CD4-positive, alpha-beta T cell treated with Interleukin-15 for 1 hour (primary cell): ENCODE results near the gene ZNF440.
"Not testable (repeated sequence)": the region's sequence is repeated elsewhere in the genome, so short reads cannot be mapped to it uniquely, and the experiment has no call there.

Source experiments
- DNase-seq: peaks from one replicate; pipeline ENCODE4 v3.0.0-alpha.2; 2020

Gene ZNF440

GRCh38 chr19:11814029-11814699, at the start of gene ZNF440:
Gene ZNF440, plus strand, starts transcription at chr19:11814273. Its CDS starts 175 bp downstream, at chr19:11814448.
- DNase-seq = peak; percentile 85

- peak; percentile 92 for DNase-seq
Measured at GRCh38 chr19:11766597-11767591, 47.2 kb upstream of the ZNF440 start, which contains the start of gene ZNF441. Gene ZNF441, plus strand, starts transcription at chr19:11767000. Its CDS starts 194 bp downstream, at chr19:11767194.

- DNase-seq = peak; percentile 18
Measured at GRCh38 chr19:11767633-11768133, 46.4 kb upstream of the ZNF440 start.

GRCh38 chr19:11769995-11770394, 44.1 kb upstream of the ZNF440 start:
- no peak for DNase-seq

GRCh38 chr19:11771520-11771919, 42.6 kb upstream of the ZNF440 start:
- DNase-seq = not testable (repeated sequence)

GRCh38 chr19:11776669-11777068, 37.4 kb upstream of the ZNF440 start:
- not testable (repeated sequence) for DNase-seq

GRCh38 chr19:11780431-11781020, 33.5 kb upstream of the ZNF440 start:
- no peak for DNase-seq

- DNase-seq = no peak
Measured at GRCh38 chr19:11781295-11782057, 32.6 kb upstream of the ZNF440 start.

GRCh38 chr19:11783767-11784166, 30.3 kb upstream of the ZNF440 start:
- DNase-seq = no peak

GRCh38 chr19:11784356-11784755, 29.7 kb upstream of the ZNF440 start:
- no peak for DNase-seq

GRCh38 chr19:11787536-11787935, 26.5 kb upstream of the ZNF440 start:
- DNase-seq = no peak

- no peak for DNase-seq
Measured at GRCh38 chr19:11792942-11793341, 21.1 kb upstream of the ZNF440 start.

- peak; percentile 78 for DNase-seq
Measured at GRCh38 chr19:11797491-11797890, 16.6 kb upstream of the ZNF440 start.

- DNase-seq = peak; percentile 85
Measured at GRCh38 chr19:11798391-11799330, 15.4 kb upstream of the ZNF440 start, which contains the start of gene ZNF491. Gene ZNF491, plus strand, starts transcription at chr19:11798523. Its CDS starts 7,431 bp downstream, at chr19:11805954.

- DNase-seq = no peak
Measured at GRCh38 chr19:11806354-11807098, 7.5 kb upstream of the ZNF440 start.

- no peak for DNase-seq
Measured at GRCh38 chr19:11807099-11807380, 7.0 kb upstream of the ZNF440 start.

GRCh38 chr19:11813703-11814028, 407 bp upstream of the ZNF440 start:
- DNase-seq = no peak

- DNase-seq = no peak
Measured at GRCh38 chr19:11814700-11815035, 595 bp downstream of the ZNF440 start.

GRCh38 chr19:11821474-11822109, 7.5 kb downstream of the ZNF440 start:
- DNase-seq = no peak
